Measurements from ENCODE around the gene C1orf159. TPM values are rescaled to one million over a fixed set of nuclear protein-coding genes. Genes with fewer than 3 reads are reported as not detected.

Gene C1orf159
- total RNA-seq, 1 experiment from 2014 or later = 19.1 TPM

- no peak for DNase-seq (ENCODE audit: low read depth)
Measured at GRCh38 chr1:1053682-1054081, 62.2 kb downstream of the C1orf159 start.

GRCh38 chr1:1053022-1053421 is 62.9 kb downstream of the C1orf159 start:
- no peak for DNase-seq (ENCODE audit: low read depth)

- DNase-seq (ENCODE audit: low read depth) = no peak
Measured at GRCh38 chr1:1052003-1052840, 63.7 kb downstream of the C1orf159 start.

DNA sequence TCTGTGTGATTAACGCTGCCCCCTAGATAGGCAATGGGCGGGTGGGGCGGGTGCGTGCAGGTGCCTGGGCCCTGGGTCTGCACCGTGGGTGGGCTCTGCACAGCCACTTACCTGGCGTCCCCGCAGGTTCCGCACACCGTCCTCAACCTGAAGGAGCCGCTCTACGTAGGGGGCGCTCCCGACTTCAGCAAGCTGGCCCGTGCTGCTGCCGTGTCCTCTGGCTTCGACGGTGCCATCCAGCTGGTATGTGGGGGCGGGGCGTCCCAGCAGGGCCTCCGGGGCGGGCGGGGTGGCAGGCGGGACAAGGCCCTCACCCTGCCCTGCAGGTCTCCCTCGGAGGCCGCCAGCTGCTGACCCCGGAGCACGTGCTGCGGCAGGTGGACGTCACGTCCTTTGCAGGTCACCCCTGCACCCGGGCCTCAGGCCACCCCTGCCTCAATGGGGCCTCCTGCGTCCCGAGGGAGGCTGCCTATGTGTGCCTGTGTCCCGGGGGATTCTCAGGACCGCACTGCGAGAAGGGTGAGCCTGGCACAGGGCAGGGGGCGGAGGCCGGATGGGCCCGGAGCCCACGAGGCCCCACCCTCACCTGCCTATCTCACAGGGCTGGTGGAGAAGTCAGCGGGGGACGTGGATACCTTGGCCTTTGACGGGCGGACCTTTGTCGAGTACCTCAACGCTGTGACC is 64.6 kb downstream of the C1orf159 start:
- DNase-seq (ENCODE audit: low read depth) = no peak

DNA sequence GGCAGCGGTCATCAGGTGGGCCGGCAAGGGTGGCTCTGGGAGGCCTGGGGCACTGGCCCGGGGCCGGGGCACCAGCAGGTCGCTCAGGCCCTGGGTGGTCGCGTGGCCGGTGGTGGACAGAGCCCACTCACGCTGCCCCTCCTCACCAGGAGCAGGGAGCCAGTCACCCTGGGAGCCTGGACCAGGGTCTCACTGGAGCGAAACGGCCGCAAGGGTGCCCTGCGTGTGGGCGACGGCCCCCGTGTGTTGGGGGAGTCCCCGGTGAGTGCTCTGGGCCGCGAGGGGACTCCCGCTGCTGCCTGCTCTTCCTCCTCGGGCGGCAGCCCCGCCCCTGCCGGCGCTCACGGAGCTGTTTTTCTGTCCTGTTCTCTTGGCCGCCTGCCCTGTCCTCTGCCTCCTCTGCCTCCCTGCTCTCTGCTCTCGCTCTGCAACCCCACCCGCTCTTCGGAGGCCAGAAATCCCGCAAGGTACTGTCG is 65.3 kb downstream of the C1orf159 start:
- no peak for DNase-seq (ENCODE audit: low read depth)

DNA sequence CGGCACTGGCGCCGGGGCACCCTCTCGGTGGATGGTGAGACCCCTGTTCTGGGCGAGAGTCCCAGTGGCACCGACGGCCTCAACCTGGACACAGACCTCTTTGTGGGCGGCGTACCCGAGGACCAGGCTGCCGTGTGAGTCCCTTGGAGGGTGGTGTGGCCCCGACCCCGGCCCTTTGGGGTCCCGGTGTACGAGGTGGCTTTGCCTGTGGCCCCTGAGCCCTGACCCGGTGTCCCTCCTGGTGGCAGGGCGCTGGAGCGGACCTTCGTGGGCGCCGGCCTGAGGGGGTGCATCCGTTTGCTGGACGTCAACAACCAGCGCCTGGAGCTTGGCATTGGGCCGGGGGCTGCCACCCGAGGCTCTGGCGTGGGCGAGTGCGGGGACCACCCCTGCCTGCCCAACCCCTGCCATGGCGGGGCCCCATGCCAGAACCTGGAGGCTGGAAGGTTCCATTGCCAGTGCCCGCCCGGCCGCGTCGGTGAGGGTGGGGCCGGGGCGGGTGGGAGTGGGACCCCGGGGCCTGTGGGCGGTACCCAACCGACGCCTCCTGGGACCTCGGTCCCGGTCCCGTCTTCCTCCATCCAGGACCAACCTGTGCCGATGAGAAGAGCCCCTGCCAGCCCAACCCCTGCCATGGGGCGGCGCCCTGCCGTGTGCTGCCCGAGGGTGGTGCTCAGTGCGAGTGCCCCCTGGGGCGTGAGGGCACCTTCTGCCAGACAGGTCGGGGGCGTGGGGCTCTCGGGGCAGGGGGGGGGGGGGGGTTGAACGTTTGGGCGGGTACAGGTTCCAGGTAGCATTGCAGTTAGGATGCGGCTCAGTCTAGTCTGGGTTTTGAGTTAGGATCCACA is 66.3 kb downstream of the C1orf159 start:
- DNase-seq (ENCODE audit: low read depth) = no peak

- DNase-seq (ENCODE audit: low read depth) = no peak
Measured at GRCh38 chr1:1048765-1049164, 67.1 kb downstream of the C1orf159 start.

GRCh38 chr1:1047963-1048362 is 67.9 kb downstream of the C1orf159 start:
- DNase-seq (ENCODE audit: low read depth) = no peak

GRCh38 chr1:1047407-1047806 is 68.5 kb downstream of the C1orf159 start:
- DNase-seq (ENCODE audit: low read depth) = no peak

DNA sequence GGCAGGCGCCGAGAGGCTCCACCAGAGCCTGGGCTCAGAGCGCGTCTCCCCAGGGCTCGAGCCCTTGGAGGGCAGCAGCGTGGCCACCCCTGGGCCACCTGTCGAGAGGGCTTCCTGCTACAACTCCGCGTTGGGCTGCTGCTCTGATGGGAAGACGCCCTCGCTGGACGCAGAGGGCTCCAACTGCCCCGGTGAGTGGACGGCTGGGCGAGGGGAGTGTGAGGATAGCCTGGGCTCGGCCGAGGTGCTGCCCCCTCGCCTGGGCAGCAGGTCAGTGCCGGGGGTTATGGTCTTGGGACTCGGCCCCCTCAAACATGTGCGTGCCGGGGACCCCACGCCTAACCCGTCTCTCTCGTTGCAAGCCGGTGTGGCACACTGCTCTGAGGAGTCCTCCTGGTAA is 69.1 kb downstream of the C1orf159 start:
- DNase-seq (ENCODE audit: low read depth) = no peak

DNA sequence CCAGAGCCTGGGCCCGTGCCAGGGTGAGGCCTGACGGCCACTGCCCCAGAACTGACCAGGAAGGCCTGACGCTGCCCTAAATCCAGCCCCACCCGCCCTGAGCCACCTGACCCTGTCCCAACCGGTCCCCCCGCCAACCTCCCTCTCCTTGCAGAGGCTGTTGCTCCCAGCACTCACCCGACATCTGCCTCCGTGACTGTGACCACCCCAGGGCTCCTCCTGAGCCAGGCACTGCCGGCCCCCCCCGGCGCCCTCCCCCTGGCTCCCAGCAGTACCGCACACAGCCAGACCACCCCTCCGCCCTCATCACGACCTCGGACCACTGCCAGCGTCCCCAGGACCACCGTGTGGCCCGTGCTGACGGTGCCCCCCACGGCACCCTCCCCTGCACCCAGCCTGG is 69.6 kb downstream of the C1orf159 start:
- DNase-seq (ENCODE audit: low read depth) = no peak

DNA sequence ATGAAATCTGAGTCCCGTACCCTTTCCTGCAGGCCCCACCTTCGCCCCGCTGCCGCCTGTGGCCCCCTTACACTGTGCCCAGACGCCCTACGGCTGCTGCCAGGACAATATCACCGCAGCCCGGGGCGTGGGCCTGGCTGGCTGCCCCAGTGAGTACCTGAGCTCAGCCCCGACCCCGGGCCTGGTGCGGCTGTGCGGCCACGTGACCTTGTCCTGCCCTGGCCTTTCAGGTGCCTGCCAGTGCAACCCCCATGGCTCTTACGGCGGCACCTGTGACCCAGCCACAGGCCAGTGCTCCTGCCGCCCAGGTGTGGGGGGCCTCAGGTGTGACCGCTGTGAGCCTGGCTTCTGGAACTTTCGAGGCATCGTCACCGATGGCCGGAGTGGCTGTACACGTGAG is 70.8 kb downstream of the C1orf159 start:
- DNase-seq (ENCODE audit: low read depth) = no peak

GRCh38 chr1:1044455-1045078 is 71.3 kb downstream of the C1orf159 start:
- DNase-seq (ENCODE audit: low read depth) = no peak

GRCh38 chr1:1043921-1044320 is 72.0 kb downstream of the C1orf159 start:
- no peak for DNase-seq (ENCODE audit: low read depth)

- no peak for DNase-seq (ENCODE audit: low read depth)
Measured at GRCh38 chr1:1043411-1043810, 72.5 kb downstream of the C1orf159 start.

- no peak for DNase-seq (ENCODE audit: low read depth)
Measured at GRCh38 chr1:1042835-1043234, 73.1 kb downstream of the C1orf159 start.

DNA sequence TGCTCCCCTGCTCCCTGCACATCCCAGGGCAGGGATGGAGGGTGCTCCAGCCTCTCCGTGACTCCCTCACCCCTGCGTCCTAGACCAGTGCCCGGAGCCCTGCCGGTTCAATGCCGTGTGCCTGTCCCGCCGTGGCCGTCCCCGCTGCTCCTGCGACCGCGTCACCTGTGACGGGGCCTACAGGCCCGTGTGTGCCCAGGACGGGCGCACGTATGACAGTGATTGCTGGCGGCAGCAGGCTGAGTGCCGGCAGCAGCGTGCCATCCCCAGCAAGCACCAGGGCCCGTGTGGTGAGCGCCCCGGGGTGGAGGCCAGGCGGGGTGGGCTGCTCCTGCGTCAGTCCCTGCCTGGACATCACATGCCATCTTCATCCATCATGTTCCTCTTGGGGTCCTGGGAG is 74.0 kb downstream of the C1orf159 start:
- DNase-seq (ENCODE audit: low read depth) = no peak

GRCh38 chr1:1041092-1041523 is 74.8 kb downstream of the C1orf159 start:
- no peak for DNase-seq (ENCODE audit: low read depth)

DNA sequence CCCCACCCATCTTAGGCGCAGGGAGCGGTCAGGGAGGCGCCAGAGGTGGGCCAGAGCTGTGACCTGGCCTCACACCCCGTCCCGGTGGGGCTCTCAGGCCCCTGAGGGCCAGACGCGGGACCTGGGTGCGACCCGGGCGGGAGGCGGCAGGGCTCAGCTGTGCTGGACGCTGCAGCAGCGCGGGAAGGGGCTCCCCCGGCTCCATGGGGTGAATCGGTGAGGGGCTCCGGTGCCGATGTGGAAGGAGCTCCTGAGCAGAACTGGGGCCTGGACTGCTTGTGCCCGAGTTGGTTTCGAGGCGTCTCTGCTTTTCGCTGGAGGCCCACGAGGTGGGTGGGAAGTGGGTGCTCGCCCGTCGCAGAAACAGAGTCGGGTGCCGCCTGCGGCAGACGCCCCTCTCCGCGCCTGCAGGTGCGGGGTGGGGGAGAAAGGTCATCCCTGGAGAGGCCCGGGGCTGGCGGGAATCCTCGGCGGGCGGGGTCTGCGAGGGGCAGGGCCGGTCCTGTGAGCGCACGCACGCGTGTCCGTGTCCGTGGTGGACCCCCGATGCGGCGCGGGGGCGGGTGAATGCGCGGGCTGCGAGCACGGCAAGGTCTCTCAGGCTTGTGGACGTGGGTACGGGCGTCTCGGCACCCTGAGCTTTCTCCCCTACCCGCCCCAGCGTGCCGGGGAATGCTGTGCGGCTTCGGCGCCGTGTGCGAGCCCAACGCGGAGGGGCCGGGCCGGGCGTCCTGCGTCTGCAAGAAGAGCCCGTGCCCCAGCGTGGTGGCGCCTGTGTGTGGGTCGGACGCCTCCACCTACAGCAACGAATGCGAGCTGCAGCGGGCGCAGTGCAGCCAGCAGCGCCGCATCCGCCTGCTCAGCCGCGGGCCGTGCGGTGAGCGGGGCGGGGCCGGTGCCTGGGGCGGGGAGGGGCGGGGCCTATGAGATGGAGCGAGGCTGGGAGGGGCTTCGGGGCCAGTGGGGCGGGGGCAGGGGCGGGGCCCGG is 75.6 kb downstream of the C1orf159 start:
- DNase-seq (ENCODE audit: low read depth) = peak; percentile 96

GRCh38 chr1:1039145-1039910 is 76.6 kb downstream of the C1orf159 start:
- DNase-seq (ENCODE audit: low read depth) = no peak

Measured in Daoy (cell line).